ENCODE data around the gene PSMD5.
"Not testable (repeated sequence)": the region's sequence is repeated elsewhere in the genome, so short reads cannot be mapped to it uniquely, and the experiment has no call there.

The PSMD5 gene

DNA sequence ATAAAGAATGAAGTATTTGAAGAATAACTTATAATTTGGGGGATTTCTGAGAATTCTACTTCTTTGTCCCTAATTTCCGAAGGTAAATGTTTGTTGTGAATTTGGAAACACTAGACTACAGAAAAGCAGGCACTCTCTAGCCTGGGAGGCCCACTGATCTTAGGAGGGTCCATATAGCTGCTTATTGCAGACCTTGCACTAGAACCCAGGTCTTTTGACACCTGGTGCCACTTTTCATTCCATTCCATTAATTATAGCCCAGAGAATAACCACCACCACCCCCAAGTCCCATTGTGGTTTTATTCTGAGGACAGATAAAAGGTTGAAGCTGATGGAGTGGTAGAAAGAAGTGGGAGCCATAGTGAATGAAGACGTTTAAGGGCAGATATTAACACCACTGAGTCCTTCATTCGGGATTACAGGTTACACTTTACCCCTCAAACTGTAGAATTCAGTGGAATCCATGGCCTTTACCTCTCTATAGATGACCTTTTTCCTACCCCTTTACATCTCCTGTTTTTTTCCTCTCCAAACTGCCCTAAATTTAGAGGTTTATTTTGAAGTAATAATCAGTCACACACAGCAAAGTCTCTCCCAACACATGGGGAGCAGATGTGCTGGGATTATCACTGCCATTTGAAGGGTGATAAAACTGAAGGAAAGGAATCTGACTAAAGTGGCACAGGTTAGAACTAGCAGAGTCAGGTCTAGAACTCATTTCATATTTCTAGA lies 12.0 kb upstream of the PSMD5 start:
- DNase-seq = no peak

DNA sequence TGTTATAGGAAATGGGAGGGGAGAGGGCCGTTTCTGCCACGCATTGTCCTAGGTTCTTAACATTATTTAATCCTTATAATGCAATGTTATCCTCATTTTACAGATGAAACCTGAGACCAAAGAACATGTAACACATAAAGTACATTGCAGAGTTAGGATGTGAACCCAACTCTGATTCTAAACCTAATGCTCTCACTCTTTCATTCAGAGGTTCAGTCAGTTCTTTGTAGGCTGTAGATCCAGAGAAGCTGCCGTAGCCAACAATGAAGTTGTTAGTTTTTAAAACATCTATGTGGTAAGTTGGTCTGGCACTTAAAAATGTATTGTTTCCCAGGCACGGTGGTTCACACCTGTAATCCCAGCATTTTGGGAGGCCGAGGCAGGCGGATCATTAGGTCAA lies 10.5 kb upstream of the PSMD5 start:
- no peak for DNase-seq

DNA sequence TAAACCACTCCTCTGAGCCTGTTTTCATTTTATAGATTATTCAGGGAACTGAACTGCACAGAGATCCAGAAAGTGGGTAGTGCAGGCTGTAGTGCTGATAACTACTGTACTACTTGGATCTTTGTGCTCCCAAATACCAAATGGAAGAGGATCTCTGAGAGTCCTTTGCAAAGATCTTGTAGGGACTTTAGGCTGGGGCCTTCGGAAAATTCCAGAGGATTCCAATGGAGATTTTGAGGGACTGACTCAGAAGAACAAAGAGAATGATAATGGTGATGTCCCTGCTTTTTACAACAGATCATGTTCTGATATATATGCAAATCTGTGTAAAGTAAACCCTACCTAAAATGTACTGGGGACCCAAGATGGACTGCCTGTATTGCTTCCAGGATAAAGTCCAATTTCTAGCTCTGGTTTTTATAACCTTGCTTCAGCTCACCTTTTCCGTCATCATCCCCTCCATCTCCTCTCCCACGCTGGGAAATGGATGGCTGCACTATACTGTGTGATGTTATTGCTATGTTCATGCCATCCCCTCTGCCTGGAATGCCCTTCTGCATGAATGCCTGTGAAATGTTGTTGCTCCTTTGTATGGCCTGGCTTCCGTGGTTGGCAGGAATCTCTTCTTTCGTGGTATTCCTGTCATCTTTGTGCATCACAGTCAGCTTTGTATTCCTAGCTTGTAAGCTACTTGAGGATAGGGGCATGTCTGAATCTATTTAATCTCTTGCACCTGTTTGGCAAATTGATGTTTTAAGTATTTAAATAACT lies 9.7 kb upstream of the PSMD5 start:
- no peak for DNase-seq

DNA sequence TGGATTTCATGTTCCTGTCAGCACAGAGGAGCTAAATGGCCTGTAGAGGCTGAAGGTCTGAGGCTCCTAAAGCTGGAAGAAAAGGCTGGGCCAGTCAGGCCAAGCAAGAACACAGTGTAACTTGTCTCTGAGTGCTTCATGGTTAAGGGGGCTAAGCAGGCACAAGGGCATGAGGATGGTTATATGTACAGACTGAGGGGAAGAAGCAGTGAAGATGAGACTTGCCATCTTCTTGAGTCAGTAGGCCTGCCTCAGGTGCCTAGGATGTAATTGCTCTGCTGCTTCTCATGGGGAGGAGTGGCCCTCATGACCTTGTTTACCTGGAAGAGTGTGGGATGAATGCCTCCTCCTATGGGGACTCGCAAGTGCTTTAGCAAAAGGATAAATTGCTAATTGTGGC lies 8.7 kb upstream of the PSMD5 start:
- DNase-seq = no peak

DNA sequence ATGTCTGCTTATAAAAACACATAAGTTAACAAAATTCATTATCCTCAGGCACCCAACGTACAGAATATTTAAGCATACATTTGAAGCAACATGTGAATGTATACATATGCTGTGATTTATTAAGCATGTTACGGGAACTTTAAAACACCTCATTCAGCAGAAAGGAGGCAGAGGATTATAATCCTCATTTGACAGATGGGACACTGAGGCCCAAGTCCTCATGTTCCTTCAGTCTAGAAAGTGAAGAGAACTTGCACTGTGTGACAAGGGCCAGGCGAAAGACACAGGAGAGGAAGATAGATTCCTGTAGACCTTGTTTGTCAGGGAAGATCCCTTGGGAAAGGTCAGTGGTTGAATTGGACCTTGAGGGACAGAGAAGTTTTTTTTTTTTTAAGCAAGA lies 7.6 kb upstream of the PSMD5 start:
- DNase-seq = no peak

DNA sequence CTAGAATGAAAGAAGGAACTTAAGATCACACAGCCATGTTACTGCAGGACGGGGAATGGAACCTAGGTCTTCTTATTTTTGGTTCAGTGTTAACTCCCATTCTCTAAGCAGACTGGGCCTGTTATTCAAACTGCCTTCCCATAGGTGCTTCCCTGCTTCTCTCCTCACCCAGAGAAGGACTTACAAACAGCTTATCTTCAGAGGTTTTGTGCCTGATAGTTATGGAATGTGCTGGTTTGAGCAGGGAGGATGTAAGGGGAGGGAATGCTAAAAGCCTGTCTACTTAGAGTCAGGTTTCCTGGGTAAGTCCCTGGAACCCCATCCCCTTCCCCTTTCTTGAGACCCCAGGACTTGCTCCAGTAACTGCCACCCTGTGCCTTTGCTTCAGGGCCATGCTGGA lies 4.2 kb upstream of the PSMD5 start:
- DNase-seq = no peak

DNA sequence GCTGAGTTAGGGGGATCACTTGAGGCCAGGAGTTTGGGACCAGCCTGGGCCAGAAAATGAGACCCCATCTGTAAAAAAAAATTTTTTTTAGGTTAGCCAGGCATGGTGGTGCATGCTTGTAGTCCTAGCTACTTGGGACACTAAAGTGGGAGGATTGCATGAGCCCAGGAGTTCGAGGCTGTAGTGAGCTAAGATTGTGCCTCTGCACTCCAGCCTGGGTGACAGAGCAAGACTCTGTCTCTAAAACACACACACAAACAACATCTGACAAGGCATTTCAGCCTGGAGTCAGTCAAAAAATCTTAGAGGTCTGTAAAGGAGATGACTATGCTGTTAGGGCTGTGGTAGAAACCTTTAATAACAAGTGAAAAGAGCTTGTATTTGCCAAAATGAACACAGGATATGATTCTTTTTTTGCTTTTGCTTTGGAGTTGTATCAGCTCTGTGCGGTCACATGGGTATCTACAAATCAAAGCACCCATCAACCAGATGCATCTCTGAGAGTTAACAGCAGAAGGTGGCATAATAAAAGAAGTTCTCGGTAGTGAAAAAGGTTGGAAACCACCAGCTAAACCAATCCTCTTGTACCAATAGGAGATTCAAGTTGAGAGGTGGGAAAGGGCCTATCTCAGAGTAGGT lies 3.6 kb upstream of the PSMD5 start:
- DNase-seq = no peak

DNA sequence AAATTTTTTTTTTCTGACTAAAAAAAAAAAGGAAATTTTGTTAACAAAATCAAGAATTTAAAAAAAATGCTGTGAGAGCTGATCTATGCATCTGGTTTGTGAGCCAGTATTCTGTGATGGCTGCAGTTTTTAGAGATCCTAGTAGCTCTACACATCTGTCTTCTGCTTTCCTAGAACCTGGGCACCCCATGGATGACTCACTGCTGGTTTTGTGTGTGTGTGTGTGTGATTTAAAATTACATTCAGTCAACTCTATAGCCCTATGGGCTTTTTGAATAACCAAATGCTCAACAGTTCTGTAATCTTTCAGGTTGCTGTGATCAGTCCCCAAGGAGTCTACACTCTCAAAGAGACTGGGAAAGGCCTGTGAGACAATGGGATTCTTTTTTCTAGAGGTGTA lies 2.5 kb upstream of the PSMD5 start:
- no peak for DNase-seq

DNA sequence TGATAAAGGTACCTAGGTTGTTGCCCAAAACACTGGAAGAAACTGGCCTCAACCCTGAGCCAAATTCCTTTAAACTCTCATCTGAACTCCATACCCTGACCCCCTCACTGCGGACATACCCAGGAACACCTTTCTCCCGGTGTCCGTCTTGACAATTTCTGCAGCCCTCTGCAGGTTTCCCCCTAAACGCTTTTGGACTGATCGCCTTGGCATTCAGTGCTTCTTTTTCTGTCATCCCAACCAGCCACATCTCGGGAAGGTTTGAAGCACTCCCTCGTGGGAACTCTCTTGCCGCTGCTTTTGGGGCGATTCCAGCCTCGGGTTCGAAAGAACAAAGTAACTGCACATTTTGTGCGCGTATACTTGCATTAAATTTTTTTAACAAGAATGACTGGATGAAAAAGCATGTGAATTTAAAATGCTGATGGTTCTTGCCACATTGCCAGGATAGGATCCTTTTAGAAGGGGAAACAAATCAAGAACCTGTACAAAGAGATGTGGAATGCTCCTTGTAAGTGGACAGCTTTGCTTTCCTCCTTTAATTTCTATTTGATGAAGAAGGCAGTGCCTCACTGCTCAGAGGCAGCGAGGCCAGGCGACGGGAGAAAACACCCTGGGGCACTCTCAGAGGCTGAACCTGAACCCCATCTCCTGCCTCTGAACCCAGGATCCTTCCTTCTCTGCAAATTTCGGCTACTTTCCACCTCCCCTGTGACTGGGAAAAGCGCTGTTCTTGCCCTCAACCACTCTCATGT lies 615 bp downstream of the PSMD5 start:
- no peak for DNase-seq

DNA sequence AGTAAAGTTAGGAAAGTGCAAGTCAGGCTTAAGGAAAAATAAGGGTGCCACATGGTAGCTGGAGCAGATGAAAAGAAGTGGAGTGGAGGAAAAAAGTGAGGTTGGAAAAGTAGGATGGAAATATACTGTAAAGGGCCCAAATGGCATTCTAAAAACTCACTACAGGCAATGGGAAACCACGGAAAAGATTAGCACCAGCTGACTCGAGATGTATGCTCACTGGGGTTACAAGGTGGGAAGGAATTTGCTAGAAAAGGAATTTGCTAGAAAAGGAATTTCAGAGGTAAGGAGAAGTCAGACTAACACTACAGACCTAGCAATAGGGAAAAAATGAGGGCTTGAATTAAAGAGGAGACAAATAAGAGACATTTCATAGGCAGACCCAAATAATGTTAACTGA lies 3.6 kb downstream of the PSMD5 start:
- no peak for DNase-seq

DNA sequence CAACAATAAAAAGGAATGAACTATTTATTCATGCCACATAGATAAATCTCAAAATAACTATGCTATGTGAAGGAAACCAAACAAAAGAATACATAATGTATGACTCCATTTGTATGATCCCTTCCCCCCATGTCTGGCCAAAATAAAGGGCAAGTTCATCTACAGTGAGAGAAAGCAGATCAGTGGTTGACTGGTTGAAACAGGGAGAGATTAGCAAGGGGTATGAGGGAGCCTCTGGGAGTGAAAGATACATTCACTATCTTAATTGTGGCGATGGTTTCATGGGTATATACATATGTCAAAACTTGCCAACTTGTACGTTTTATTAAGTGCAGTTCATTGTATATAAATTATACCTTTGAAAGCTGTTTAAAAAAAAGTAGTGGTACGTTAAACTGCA lies 4.8 kb downstream of the PSMD5 start:
- no peak for DNase-seq

DNA sequence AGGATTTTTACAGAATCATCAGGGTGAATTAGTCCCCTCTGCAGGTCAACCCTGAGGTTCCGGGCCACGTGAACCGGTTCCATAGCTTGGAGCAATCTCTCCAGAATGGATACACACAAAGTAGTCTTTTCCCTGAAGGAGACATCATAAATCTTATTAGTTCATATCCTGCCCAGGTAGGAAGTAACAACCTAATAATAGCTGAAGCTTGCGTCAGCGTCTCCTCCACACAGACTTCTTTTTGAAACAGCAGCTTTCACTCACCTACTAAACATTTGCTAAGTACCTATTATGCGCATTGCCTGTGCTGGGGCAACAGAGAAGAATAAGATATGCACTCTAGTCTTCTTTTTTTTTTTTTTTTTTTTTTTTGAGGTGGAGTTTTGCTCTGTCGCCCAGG lies 9.4 kb downstream of the PSMD5 start:
- DNase-seq = no peak

DNA sequence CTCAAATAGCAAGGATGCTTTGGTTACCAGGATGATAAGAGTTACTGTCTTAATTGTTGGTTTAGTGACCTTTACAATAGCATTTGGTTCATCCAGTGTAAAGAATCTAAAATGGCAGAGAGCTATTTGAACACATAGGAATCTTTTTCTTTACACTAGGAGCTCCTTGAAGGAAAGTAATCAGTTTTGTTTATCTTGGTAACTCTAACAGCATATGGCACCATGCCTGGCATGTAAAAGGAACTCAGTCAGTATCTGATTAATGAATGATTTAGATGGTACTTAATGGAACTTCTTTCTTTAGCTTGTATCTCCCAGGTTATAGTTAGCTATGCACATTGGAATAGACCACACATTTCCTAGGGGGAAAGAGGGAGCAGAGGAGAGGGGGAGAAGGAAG lies 9.9 kb downstream of the PSMD5 start:
- DNase-seq = no peak

DNA sequence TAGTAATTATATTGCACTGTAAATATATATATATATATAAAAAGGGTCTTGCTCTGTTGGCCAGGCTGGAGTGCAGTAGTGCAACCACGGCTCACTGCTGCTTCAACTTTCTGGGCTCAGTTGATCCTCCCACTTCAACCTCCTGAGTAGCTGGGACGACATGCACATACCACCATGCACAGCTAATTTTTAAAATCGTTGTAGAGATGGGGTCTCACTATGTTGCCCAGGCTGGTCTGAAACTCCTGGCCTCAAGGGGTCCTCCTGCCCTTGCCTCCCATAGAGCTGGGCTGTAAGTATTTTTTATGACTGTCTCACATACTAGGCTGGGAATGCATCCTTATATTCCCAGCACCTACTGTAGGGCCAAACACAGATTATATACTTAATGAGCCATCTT lies 11.9 kb downstream of the PSMD5 start:
- no peak for DNase-seq

DNA sequence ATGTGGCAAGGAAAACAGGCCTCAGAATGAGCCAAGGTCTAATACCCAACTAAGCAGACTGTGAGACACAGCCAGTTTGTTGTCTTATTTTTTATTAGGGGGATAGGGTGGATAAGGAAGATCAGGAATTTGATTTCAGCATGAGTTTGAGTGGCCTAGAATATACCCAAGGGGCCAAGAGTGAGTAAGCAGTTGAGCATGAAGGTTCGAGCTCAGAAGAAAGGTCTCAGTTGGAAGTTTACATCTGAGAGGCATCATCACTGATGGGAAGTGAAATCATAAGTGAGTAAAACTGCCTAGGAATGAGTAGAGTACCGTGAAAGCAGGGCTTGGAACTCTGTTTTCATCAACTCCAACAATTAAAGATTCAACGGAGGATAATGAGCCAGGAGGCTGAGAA lies 12.6 kb downstream of the PSMD5 start:
- DNase-seq = no peak

DNA sequence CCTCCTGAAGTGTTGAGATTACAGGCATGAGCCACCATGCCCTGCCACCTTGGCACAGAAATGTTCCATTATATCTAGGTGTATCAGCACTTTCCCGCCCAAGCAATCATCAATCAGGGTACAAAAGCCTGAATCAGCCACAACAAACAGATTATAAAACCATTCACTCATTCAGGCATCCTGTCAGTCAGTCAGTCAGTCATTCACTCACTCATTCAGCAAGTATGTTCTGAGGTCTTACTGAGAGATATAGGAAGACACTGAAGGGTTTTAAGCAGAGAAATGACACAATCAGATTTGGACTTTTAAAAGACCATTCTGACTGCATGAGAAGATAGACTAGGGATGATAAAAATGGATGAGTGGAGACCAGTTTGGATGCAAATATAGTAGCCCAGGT lies 13.1 kb downstream of the PSMD5 start:
- no peak for DNase-seq

DNA sequence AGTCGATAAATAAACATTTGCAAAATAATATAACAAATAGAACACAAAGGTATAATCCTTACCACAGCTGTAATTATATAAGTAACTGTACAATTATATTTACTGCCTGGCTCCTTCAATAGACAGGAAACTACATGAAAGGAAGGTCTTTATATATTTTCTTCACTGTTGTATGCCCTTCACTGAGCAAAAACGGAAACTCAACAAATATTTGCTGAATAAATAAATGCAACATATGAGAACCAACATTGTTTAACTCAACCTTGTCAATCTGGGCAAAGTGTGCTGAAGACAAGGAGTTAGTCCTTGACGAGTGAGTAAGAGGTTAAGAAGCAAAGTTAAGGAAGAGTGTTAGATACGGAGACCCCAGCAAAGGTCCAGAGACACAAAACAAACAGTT lies 22.6 kb downstream of the PSMD5 start:
- DNase-seq = no peak

DNA sequence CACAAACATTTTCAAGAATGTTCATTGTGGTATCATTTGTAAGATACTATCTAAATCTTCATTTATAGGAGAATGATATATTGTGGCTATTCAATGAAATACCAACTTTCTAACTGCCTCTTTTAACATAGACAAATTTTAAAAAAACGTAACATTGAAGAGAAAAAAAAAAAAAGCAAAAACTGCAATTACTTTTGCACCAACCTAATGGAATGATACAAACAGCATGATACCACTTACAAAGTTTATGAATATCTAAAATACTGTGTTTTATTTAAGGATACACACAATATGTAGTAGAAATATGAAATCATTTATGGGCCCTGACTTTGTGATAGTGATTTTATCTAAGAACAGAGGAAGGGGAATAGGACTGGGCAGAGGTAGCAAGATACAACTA lies 24.1 kb downstream of the PSMD5 start:
- no peak for DNase-seq

DNA sequence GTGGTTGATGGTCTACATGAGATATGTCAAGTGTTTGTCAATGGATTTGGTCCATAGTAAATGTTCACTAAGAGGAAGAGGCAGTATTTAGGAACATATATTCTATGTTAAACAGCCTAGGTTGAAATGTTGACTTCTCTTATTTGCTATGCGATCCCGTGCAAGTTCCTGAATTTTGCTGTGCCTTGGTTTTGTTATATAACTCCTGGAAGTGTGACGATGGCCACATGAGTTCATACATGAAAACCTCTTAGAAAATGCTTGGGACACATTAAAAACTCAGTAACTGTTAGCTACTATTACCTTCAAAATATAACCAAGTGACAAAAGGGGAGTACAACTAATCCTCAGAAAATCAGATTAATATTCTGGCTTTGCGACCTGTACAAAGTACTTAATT lies 27.6 kb downstream of the PSMD5 start:
- no peak for DNase-seq

DNA sequence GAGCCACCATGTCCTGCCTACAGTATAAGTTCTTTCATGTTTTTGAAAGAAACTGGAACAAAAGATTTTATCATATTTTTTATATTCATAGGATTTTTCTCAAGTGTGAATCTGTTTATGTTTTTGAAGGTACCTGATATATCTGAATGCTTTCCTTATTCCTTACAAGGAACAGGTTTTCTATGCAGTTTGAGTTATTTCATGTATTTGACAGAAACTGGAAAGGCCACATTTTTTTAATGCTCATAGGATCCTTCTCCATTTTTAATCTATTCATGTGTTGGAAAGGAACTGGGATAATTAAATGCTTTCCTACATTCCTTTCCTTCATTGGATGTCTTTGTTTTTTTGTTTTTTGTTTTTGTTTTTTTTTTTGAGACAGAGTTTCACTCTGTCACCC lies 33.8 kb downstream of the PSMD5 start:
- no peak for DNase-seq

DNA sequence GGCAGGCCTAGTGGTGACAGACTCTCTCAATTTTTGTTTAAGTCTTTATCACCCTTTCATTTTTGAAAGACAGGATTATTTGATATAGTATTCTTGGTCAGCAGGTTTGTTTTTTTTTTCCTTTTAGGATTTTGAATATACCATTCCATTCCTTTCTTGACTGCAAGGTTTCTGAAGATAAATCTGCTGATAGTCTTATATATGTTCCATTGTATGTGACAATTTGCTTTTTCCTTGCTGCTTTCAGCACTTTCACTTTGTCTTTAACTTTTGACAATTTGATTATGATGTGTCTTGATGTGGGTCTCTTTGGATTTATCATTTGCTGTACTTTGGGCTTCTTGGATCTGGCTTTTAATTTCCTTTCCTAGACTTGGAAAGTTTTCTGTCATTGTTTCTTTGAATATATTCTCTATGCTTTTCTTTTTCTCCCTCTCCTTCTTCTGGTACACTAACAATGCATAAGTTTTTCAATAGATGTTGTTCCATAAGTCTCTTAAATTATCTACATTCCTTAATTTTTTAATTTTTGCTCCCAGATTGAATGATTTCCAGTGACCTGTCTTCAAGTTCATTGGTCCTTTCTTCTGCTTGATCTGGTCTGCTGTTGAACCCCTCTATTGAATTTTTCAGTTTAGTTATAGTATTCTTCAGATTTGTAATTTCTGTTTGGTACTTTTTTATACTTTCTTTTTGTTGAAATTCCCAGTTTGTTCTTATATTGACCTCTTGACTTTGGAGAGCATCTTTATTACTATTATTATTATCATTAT lies 34.9 kb downstream of the PSMD5 start:
- DNase-seq = no peak

DNA sequence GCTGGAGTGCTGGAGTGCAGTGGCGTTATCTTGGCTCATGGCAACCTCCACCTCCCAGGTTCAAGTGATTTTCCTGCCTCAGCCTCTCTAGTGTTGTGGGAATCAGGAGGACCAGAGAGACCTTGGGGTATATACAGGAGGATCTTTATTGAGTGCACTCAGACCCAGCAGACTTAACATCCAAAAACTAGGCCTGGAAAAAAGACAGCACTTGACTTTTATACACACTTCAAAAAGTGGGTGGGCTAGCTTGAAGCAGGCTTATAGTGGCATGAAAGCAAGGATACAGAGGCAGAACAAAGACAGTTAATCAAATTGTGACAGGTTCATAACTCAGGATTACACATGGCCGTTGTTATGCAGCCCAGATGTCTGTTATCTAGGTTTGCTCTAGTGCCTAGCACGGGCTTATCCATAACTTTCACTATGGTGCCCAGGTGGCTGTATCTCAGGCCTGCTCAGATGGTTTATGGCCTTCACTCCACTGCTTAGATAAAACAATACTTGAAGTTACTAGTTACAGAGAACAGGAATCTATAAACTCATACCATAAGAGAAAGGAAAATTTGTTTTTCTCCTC lies 37.8 kb downstream of the PSMD5 start:
- not testable (repeated sequence) for DNase-seq
